ENCODE data around the gene ADAM11.
"Not testable (repeated sequence)": the region's sequence is repeated elsewhere in the genome, so short reads cannot be mapped to it uniquely, and the experiment has no call there.

Gene ADAM11

DNA sequence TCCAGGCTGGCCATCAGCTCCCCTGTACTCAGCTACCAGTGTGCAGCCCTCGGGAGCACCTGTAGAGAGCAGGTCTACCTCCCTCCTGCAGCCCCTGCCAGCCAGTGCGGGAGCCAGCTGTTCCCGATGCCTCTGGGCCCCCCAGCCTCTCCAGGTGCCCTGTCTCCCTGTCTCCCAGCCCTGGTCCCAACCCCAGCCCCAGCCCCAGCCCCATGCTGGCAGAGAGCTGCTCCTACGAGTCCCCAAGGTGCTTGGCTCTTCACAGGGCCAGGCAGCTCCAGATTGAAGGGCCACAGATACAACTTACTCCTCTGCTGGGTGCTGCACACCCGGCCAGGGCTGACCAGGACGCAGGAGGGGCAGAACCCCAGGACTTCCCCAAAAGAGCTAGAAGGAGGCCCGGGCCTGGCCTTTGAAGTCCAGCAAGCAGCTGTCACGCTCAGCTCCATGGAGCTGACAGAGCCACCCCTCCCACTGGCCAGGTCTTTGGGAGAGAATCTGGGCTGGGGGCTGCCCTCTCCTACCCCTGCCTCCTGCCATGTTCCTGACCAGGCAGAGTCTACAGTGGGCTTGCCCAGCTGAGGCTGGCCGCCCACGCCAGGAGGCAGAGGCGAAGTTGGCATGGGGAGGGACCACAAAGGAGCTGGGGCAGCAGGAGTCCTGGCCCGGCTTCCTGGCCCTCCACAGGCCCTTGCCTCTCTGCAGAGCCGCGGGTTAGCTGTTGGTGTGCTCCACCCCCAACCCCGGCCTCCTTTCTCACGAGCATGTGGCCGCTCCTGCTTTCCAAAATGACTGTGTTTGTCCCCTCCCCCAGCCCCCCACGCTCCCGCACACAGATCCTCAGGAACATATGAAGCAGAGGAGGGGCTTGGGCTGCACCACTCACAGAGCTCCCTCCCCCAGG lies 9.5 kb upstream of the ADAM11 start:
- Mint-ChIP-seq H3K4me3 (no peak overlapping the region), H3K27me3 (peaks cover 0 to 7% of the 10 kb centered on the region in 2 donors), H3K27ac (no peak overlapping the region), H3K36me3 (ENCODE audit: insufficient read depth) (peaks cover 6% of the 10 kb centered on the region), H3K9me3 (no peaks in the 10 kb centered on the region), H3K4me1 (ENCODE audit: low read depth in 2 of 2) (peaks cover 0 to 3% of the 10 kb centered on the region in 2 donors)
- DNase-seq (no peak), ATAC-seq (replicated peaks) (no peak)

GRCh38 chr17:44749980-44750318 lies 8.8 kb upstream of the ADAM11 start:
- no peak for ATAC-seq (replicated peaks)
- Mint-ChIP-seq H3K27me3 (peaks cover 0 to 10% of the 10 kb centered on the region in 2 donors), H3K4me1 (ENCODE audit: low read depth in 2 of 2) (peaks cover 0 to 3% of the 10 kb centered on the region in 2 donors), H3K27ac (no peak overlapping the region), H3K9me3 (no peaks in the 10 kb centered on the region), H3K36me3 (ENCODE audit: insufficient read depth) (peaks cover 6% of the 10 kb centered on the region), H3K4me3 (no peak overlapping the region)
- DNase-seq: no peak

GRCh38 chr17:44751331-44751730 lies 7.5 kb upstream of the ADAM11 start:
- H3K4me1 Mint-ChIP-seq (ENCODE audit: low read depth in 2 of 2): peaks cover 0 to 3% of the 10 kb centered on the region in 2 donors
- H3K27me3 Mint-ChIP-seq: peaks cover 0 to 10% of the 10 kb centered on the region in 2 donors
- H3K9me3 Mint-ChIP-seq: no peaks in the 10 kb centered on the region
- H3K36me3 Mint-ChIP-seq (ENCODE audit: insufficient read depth): peaks cover 6% of the 10 kb centered on the region
- H3K4me3 Mint-ChIP-seq: no peak overlapping the region
- DNase-seq: no peak
- H3K27ac Mint-ChIP-seq: no peak overlapping the region
- ATAC-seq (replicated peaks): no peak

GRCh38 chr17:44751806-44752205 lies 7.0 kb upstream of the ADAM11 start:
- no peak overlapping the region for H3K4me3 Mint-ChIP-seq
- peaks cover 0 to 11% of the 10 kb centered on the region in 2 donors for H3K27me3 Mint-ChIP-seq
- H3K9me3 Mint-ChIP-seq: no peaks in the 10 kb centered on the region
- H3K36me3 Mint-ChIP-seq (ENCODE audit: insufficient read depth): peaks cover 6% of the 10 kb centered on the region
- ATAC-seq (replicated peaks) (no peak), DNase-seq (no peak)
- H3K27ac Mint-ChIP-seq: no peak overlapping the region
- H3K4me1 Mint-ChIP-seq (ENCODE audit: low read depth in 2 of 2): peaks cover 0 to 3% of the 10 kb centered on the region in 2 donors

DNA sequence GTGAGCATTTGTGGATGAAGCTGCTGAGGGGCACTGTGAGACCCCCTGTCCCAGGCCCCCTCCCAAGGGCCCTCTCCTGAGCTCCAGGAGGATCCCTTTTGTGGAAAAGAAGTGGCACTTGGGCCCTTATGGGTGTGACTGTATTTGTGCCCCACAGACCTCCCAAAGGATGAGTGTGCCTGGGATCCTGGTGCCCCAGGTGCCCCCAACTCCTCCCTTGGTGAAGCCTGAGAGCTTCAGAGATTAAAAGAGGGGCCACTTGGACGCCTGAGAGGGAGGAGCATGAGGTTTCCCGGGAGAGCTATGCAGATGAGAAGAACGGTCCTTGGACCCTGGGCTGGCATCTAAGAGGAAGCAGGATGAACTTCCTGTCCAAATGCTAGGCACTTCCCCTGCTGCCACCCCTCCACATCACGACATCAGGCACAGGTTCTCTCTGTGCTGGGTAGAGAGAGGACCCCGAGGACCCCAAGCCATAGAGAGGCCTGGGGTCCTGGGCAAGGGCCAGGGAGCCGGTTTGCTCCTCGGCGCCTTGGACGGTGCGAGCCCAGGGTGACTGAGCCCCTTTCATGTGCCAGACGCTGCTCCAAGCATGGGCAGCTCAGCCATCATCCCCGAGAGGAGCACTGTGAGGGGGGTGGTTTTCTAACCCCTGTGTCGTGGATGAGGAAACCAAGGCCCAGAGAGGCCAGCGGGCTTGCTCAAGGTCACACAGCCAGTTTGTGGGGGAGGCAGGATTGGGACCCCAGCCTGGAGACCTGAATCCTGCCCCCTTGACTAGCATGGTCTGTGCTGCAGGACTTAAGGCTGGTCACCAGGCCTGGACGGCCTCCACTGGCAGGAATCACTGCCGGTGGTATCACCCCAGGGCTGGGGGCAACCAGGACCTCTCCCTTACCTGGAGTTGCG lies 5.6 kb upstream of the ADAM11 start:
- DNase-seq (no peak), ATAC-seq (replicated peaks) (no peak)
- Mint-ChIP-seq H3K36me3 (ENCODE audit: insufficient read depth) (peaks cover 6% of the 10 kb centered on the region), H3K9me3 (no peaks in the 10 kb centered on the region), H3K27ac (no peak overlapping the region), H3K4me3 (no peak overlapping the region), H3K4me1 (ENCODE audit: low read depth in 2 of 2) (peaks cover 0 to 3% of the 10 kb centered on the region in 2 donors), H3K27me3 (peaks cover 13 to 25% of the 10 kb centered on the region in 2 donors)

DNA sequence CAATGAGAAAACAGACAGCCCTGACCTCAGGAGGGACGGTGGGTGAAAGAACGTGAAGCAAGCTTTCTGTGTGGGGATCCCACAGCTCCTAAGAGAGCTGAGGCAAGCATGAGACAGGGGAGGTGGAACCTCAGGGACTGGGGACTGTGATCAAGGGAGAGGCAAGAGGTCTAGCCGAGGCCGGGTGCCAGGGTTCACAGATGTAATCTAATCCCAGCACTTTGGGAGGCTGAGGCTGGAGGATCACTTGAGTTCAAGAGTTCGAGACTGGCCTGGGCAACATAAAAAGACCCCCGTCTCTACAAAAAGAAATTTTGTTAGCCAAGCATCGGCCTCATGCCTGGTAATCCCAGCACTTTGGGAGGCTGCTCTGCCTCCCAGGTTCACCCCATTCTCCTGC lies 4.5 kb upstream of the ADAM11 start:
- H3K27ac Mint-ChIP-seq: no peak overlapping the region
- ATAC-seq (replicated peaks) (no peak), DNase-seq (no peak)
- H3K4me3 Mint-ChIP-seq: no peak overlapping the region
- H3K9me3 Mint-ChIP-seq: no peaks in the 10 kb centered on the region
- peaks cover 0 to 3% of the 10 kb centered on the region in 2 donors for H3K4me1 Mint-ChIP-seq (ENCODE audit: low read depth in 2 of 2)
- peaks cover 6% of the 10 kb centered on the region for H3K36me3 Mint-ChIP-seq (ENCODE audit: insufficient read depth)
- H3K27me3 Mint-ChIP-seq: peaks cover 14 to 27% of the 10 kb centered on the region in 2 donors

DNA sequence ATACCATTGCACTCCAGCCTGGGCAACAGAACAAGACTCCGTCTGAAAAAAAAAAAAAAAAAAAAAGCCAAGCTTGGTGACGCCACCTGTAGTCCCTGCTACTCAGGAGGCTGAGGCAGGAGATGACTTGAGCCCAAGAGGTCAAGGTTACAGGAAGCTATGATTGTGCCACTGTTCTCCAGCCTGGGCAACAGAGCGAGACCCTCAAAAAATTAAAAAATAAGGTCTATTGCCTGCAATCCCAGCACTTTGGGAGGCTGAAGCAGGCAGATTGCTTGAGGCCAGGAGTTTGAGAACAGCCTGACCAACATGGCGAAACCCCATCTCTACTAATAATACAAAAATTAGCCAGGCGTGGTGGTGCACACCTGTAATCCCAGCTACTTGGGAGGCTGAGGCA lies 3.6 kb upstream of the ADAM11 start:
- not testable (repeated sequence) for H3K4me3 Mint-ChIP-seq; H3K27ac Mint-ChIP-seq; H3K36me3 Mint-ChIP-seq (ENCODE audit: insufficient read depth); ATAC-seq (replicated peaks); DNase-seq; H3K9me3 Mint-ChIP-seq; H3K4me1 Mint-ChIP-seq (ENCODE audit: low read depth in 2 of 2)
- H3K27me3 Mint-ChIP-seq: peaks cover 15 to 29% of the 10 kb centered on the region in 2 donors

DNA sequence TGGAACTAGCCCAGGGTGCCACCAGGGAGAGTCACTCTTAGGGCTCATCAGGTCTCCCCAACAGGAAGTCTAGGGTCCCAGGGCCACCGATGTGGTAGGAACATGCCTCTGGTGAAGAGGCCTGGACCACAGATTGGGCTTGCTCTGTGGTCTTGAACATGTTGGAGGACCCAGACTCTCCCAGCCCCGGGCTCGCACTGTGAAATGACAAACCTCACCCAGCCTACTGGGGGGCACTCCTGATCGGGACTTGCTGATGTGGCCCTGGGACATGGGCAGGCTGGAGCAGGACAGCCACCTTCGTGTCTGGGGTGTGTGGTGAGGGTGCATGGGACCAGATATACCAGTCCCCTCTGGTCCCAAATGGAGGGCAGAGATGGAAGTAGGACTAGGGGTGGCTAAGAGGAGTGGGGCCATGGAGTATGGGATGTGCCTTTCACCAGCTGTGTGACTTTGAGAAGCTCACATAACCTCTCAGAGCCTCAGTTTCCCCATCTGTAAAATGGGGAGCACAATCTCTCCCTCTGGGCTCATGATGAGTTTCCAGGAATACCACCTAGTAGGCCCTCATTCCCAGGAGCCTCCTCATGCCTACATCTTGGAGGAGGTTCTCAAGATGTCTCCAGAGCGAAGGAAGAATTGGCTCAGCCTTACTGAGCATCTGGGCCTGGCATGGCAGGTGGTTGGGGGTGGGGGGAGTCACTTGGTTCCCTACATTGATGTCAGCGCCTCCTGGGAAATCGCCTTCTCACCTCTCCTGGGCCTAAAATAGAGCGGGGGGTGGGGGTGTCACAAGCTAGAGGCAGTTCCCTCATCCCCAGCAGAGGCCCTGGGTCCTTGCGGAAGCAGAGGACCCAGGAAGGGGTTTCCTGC lies 1.5 kb upstream of the ADAM11 start:
- no peak for DNase-seq
- H3K9me3 Mint-ChIP-seq: no peaks in the 10 kb centered on the region
- H3K27ac Mint-ChIP-seq: no peak overlapping the region
- H3K36me3 Mint-ChIP-seq (ENCODE audit: insufficient read depth): peaks cover 6% of the 10 kb centered on the region
- no peak for ATAC-seq (replicated peaks)
- peak overlapping the region in 1 of 2 donors; percentile 72 for H3K4me3 Mint-ChIP-seq
- peaks cover 0 to 3% of the 10 kb centered on the region in 2 donors for H3K4me1 Mint-ChIP-seq (ENCODE audit: low read depth in 2 of 2)
- peaks cover 29 to 50% of the 10 kb centered on the region in 2 donors for H3K27me3 Mint-ChIP-seq

DNA sequence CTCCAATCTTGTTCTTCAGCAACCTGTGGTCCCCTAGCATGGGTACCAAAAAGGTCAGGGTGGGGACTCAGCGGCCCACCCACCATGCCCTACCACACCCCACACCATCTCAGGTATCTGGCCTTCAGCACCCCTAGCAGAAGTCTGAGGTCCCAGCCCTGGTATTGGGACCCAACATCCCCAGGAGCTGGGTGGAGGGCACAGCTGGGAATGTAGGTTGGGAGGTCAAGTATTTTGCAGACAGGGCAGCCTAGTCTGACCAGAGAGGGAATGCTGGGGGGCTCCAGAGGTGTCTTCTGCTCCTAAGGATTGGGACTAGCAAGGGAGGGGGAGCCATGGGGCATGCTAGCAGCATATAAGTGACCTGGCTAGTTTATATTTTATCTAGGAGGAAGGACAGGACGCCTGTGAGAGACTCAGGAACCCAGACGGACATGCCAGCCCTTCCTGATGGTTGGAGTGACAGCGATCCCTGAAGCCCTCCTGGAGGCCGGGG lies 822 bp upstream of the ADAM11 start:
- DNase-seq (no peak), ATAC-seq (replicated peaks) (no peak)
- Mint-ChIP-seq H3K4me3 (peak overlapping the region; percentile 66 to 72), H3K4me1 (ENCODE audit: low read depth in 2 of 2) (peaks cover 0 to 3% of the 10 kb centered on the region in 2 donors), H3K9me3 (no peaks in the 10 kb centered on the region), H3K36me3 (ENCODE audit: insufficient read depth) (peaks cover 6% of the 10 kb centered on the region), H3K27ac (no peak overlapping the region), H3K27me3 (peaks cover 29 to 57% of the 10 kb centered on the region in 2 donors)

- no peak for DNase-seq
- H3K27me3 Mint-ChIP-seq: peaks cover 34 to 63% of the 10 kb centered on the region in 2 donors
- H3K4me3 Mint-ChIP-seq: peak overlapping the region; percentile 35 to 52
- ATAC-seq (replicated peaks): peak; percentile 49
- no peaks in the 10 kb centered on the region for H3K9me3 Mint-ChIP-seq
- H3K4me1 Mint-ChIP-seq (ENCODE audit: low read depth in 2 of 2): peaks cover 0 to 3% of the 10 kb centered on the region in 2 donors
- H3K36me3 Mint-ChIP-seq (ENCODE audit: insufficient read depth): peaks cover 4% of the 10 kb centered on the region
- H3K27ac Mint-ChIP-seq: no peak overlapping the region
Observed at GRCh38 chr17:44759086-44759915, 513 bp downstream of the ADAM11 start.

DNA sequence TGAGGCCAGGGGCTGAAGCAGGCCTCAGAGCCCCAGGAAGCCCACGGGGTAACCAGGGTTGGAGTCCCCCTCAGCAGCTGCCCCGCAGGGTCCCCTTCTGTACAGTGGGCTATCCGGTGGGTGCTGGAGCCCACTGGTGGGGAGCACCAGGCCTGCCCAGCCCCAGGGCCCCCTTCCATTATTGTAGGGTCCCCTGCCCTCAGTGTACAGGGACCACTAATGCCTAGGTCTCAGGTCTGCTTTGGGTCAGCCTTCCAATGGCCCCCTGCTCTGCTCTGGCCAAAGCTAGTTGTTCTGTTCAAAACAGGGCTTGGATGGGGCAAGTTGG lies 1.1 kb downstream of the ADAM11 start:
- DNase-seq (no peak), ATAC-seq (replicated peaks) (no peak)
- H3K4me3 Mint-ChIP-seq: peak overlapping the region in 1 of 2 donors; percentile 52
- peaks cover 38 to 63% of the 10 kb centered on the region in 2 donors for H3K27me3 Mint-ChIP-seq
- H3K27ac Mint-ChIP-seq: no peak overlapping the region
- peaks cover 4% of the 10 kb centered on the region for H3K36me3 Mint-ChIP-seq (ENCODE audit: insufficient read depth)
- no peaks in the 10 kb centered on the region for H3K9me3 Mint-ChIP-seq
- peaks cover 0 to 3% of the 10 kb centered on the region in 2 donors for H3K4me1 Mint-ChIP-seq (ENCODE audit: low read depth in 2 of 2)

Measured in effector memory CD8-positive, alpha-beta T cell (primary cell).